ENCODE data around the gene NATD1. TPM values are rescaled to one million over a fixed set of nuclear protein-coding genes. Genes with fewer than 3 reads are reported as not detected.

NATD1 gene
- total RNA-seq, 1 experiment from 2014 or later, result 7.3 TPM

- Mint-ChIP-seq H3K4me1 (peaks cover 32 to 50% of the 10 kb centered on the region in 2 experiments), H3K27ac (peak overlapping the region in 1 of 3 experiments; percentile 44; a peak in 1 of 7 replicates), H3K36me3 (ENCODE audit: insufficient read depth in 1 of 3, low read depth in 3 of 3) (no peaks in the 10 kb centered on the region), H3K9me3 (peaks cover 4 to 5% of the 10 kb centered on the region in 2 experiments; a peak in 2 of 5 replicates), H3K27me3 (ENCODE audit: low read depth) (peaks cover 11% of the 10 kb centered on the region), H3K4me3 (peak overlapping the region; percentile 70 to 85)
- Histone ChIP-seq H3K23me2 (ENCODE audit: insufficient read length, low read depth, low read length, poor library complexity, severe bottlenecking) (peaks cover 3% of the 10 kb centered on the region), H4K20me1 (ENCODE audit: control insufficient read depth, insufficient read depth, insufficient read length) (no peaks in the 10 kb centered on the region), H3K9ac (ENCODE audit: extremely low read depth, insufficient read length, low read length) (no peak overlapping the region), H3K27me3 (ENCODE audit: insufficient read depth, low read length) (no peaks in the 10 kb centered on the region), H4K8ac (replicated peaks; ENCODE audit: insufficient read length, low read depth, low read length) (no peak overlapping the region), H3K27ac (ENCODE audit: insufficient read length, low read depth, low read length) (no peak overlapping the region), H2BK20ac (ENCODE audit: low read depth, low read length, poor library complexity, severe bottlenecking) (no peak overlapping the region), H3K4me2 (ENCODE audit: insufficient read depth, insufficient read length, low read length) (peak overlapping the region; percentile 57), H3T11ph (ENCODE audit: low read length) (no peak overlapping the region), H3K56ac (ENCODE audit: insufficient read length, low read depth, low read length) (no peak overlapping the region), H3K14ac (ENCODE audit: insufficient read depth, low read length) (no peak overlapping the region), H4K91ac (ENCODE audit: insufficient read length, low read depth, low read length) (no peak overlapping the region), H2BK120ac (ENCODE audit: low read depth, low read length, poor library complexity, severe bottlenecking) (no peak overlapping the region), H3K9me3 (ENCODE audit: control insufficient read depth, low read depth, low read length) (no peaks in the 10 kb centered on the region), H3K79me2 (ENCODE audit: insufficient read depth, low read length) (no peaks in the 10 kb centered on the region), H2BK5ac (ENCODE audit: insufficient read length, low read length) (no peak overlapping the region), H2BK12ac (ENCODE audit: insufficient read length, low read depth, low read length) (no peak overlapping the region), H3K4me1 (ENCODE audit: insufficient read depth, low read length) (no peaks in the 10 kb centered on the region), H2AFZ (ENCODE audit: low read length) (peak overlapping the region; percentile 41), H3K18ac (ENCODE audit: insufficient read length, low read depth, low read length) (no peak overlapping the region), H4K5ac (ENCODE audit: insufficient read length, low read depth, low read length) (no peak overlapping the region), H2AK5ac (ENCODE audit: insufficient read length, low read length) (no peak overlapping the region), H3K23ac (ENCODE audit: insufficient read length, low read depth, low read length) (no peak overlapping the region), H3K4ac (ENCODE audit: low read depth, low read length) (no peak overlapping the region), H3K79me1 (ENCODE audit: insufficient read depth, low read depth, low read length, poor library complexity, severe bottlenecking) (no peaks in the 10 kb centered on the region), H2BK15ac (ENCODE audit: low read depth, low read length) (no peak overlapping the region)
- TF ChIP-seq, protein P1, sequence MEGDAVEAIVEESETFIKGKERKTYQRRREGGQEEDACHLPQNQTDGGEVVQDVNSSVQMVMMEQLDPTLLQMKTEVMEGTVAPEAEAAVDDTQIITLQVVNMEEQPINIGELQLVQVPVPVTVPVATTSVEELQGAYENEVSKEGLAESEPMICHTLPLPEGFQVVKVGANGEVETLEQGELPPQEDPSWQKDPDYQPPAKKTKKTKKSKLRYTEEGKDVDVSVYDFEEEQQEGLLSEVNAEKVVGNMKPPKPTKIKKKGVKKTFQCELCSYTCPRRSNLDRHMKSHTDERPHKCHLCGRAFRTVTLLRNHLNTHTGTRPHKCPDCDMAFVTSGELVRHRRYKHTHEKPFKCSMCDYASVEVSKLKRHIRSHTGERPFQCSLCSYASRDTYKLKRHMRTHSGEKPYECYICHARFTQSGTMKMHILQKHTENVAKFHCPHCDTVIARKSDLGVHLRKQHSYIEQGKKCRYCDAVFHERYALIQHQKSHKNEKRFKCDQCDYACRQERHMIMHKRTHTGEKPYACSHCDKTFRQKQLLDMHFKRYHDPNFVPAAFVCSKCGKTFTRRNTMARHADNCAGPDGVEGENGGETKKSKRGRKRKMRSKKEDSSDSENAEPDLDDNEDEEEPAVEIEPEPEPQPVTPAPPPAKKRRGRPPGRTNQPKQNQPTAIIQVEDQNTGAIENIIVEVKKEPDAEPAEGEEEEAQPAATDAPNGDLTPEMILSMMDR (conservative IDR thresholded peaks at IDR 0.05), result no peak
- DNase-seq, result no peak
- no CpG with 5 or more reads among the region's 15 CpGs for WGBS (ENCODE audit: extremely low coverage, insufficient read length, low lambda C conversion rate)
These were observed 634 bp upstream of the NATD1 start for GRCh38 chr17:21253646-21254441.
